ENCODE data around the gene PPP1R9B.

Gene PPP1R9B

GRCh38 chr17:50173335-50173941, 23.0 kb upstream of the PPP1R9B start:
- DNase-seq (ENCODE audit: low spot score), result no peak

DNA sequence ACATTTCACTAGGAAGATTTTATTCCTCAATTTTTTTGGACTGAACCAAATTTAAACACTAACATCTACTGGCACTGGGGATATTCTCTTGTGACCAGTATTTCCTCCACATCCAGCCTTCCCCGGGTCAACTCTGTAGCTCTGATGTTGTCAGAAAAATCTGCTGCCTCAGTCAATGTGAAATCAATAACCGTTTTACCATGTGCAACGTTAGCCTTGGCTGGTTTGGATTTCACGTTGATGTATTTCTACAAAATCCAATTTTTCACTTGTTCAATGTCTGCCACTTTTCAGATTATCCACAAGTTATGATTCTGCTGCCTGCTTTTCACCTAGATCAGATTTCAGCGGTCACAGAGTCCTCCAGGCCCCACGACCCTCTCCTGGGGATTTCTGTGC, 22.5 kb upstream of the PPP1R9B start:
- DNase-seq (ENCODE audit: low spot score), result no peak

- DNase-seq (ENCODE audit: low spot score), result no peak
Observed at GRCh38 chr17:50172130-50172529, 21.7 kb upstream of the PPP1R9B start.

GRCh38 chr17:50171371-50172071, 21.0 kb upstream of the PPP1R9B start:
- no peak for DNase-seq (ENCODE audit: low spot score)

- DNase-seq (ENCODE audit: low spot score), result no peak
Observed at GRCh38 chr17:50170662-50171370, 20.3 kb upstream of the PPP1R9B start.

DNA sequence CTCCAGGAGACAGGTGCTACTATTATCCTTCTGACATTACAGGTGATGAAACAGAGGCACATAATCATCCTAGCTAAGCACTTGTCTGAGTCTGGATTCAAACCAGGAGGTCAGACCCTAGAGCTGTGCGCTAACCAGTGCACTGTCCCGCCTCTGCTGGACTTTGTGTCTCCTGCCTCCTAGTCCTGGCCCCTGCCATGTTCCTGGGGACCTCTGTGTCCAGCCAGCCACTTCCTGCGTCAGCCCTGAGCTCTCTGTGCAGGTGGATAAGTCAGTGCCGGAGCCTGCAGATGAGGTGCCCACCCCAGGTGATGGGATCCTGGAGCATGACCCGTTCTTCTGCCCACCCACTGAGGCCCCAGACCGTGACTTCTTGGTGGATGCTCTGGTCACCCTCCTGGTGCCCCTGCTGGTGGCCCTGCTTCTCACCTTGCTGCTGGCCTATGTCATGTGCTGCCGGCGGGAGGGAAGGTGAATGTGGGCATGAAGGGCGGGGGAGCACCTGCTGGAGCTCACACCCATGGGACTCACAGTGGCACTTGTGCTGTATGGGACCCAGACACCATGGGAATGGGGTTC, 19.5 kb upstream of the PPP1R9B start:
- no peak for DNase-seq (ENCODE audit: low spot score)

GRCh38 chr17:50169121-50169764, 18.8 kb upstream of the PPP1R9B start:
- DNase-seq (ENCODE audit: low spot score), result no peak

DNA sequence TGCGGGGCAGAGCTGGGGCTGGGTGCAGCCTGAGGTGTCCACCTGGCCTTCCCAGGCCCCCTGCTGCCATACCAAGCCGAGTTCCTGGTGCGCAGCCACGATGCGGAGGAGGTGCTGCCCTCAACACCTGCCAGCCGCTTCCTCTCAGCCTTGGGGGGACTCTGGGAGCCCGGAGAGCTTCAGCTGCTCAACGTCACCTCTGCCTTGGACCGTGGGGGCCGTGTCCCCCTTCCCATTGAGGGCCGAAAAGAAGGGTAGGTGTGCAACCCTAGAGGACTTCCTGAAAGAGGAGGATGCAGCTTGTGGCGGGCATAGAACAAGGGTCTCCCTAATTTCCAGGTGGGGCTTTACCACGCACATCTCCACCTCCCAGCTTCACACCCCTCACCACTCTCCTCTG, 17.8 kb upstream of the PPP1R9B start:
- no peak for DNase-seq (ENCODE audit: low spot score)

GRCh38 chr17:50167371-50167770, 16.9 kb upstream of the PPP1R9B start:
- DNase-seq (ENCODE audit: low spot score), result no peak

- no peak for DNase-seq (ENCODE audit: low spot score)
Observed at GRCh38 chr17:50166518-50167181, 16.2 kb upstream of the PPP1R9B start.

DNA sequence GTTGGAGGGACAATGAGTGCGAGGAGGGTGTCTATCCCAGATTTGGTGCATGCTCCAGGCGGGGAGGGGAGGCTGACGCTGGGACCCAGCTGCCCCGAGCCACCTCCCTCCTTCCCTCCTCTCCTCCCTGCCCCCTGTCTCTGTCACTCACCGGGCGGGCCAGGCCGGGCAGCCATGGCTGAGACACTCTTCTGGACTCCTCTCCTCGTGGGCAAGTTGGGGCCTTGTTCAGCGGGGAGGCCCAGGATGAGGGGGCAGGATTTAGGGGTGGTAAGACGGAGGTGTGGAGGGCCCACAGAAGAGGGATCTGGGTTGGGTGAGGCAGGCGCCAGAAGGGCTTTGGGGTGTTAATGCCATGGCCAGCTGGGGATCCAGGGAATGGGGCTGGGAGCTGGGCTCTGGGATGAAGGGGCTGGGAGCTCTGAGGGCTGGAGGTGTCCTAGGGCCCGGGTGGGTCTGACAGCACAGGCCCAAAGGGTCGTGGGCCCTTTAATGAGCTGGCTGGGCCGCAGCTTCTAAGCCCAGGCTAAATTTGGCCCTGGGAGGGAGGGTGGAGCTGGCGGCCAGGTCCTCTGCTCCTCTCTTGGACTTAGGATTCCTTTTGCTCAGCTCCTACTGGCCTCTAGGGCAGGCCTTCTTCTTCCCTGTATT, 15.5 kb upstream of the PPP1R9B start, which contains the start of gene SGCA:
TSS of gene SGCA (plus strand) at position 139 of the 651 bp plus-strand sequence. CDS start at position 175, 36 bp downstream.
- DNase-seq (ENCODE audit: low spot score), result no peak

DNA sequence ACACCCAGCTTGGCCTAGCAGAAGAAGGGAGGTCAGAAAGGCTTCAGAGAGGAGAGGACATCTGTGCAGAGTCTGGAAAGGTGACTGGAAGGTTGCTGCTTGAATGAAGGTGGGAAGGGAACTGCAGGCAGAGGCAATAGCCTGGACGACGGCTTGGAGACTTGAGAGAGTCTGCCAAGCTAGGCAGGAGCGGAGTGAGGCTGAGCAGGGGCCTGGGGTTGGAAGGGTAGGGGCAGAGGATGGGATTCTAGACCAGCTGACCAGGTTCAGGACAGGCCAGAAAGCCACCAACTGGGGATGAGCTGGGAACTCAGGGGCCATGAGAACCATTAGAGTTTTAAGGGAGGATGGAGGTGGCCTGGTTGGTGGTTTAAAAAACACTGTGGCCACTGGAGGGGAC, 15.0 kb upstream of the PPP1R9B start:
- DNase-seq (ENCODE audit: low spot score), result no peak

- no peak for DNase-seq (ENCODE audit: low spot score)
Observed at GRCh38 chr17:50165066-50165465, 14.6 kb upstream of the PPP1R9B start.

GRCh38 chr17:50164697-50164988, 14.2 kb upstream of the PPP1R9B start:
- no peak for DNase-seq (ENCODE audit: low spot score)

GRCh38 chr17:50163843-50164696, 13.6 kb upstream of the PPP1R9B start:
- no peak for DNase-seq (ENCODE audit: low spot score)

DNA sequence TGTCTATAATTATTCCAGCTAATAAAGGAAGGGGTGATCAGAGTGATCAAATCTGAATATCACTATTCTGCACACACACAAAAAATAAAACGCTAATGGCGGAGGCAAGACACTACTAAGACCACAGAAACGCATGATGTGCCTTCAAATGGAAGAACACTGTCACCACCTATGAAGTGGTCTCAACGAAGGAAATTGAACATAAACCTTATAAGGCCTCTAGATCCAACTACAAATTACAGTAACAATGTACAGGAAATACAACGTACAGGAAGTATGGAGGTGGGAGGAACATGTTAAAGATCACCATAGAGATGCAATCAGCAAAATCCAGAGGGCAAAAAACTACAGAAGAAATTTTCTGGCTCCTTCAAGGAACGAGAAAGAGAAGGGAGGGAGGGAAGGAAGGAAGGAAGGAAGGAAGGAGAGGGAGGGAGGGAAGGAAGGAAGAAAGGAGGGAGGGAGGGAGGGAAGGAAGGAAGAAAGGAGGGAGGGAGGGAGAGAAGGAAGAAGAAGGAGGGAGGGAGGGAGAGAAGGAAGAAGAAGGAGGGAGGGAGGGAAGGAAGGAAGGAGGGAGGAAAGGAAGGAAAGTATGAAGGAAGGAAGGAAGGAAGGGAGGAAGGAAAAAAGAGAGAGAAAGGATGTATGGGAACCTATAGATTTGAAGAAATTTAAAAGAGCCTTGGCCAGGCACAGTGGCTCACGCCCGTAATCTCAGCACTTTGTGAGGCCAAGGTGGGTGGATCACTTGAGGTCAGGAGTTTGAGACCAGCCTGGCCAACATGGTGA, 12.2 kb upstream of the PPP1R9B start:
- DNase-seq (ENCODE audit: low spot score), result no peak

DNA sequence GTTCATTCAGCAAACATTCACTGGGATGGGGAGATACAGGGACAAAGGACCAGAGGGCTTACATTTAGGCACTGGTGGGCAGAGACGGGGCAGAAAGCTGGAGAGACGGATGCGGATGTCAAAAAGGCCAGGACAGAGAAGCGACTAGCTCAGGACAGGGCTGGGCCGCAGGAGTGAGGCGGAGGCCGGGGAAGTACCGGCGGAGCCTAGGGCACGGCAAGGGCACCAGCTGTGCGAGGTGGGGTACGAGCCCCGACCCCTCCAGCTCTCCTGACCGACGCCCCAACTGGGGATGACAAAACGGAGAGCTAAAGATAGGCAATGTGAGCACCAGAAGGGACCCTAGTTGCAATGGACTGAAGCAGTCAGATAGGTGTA, 11.4 kb upstream of the PPP1R9B start:
- DNase-seq (ENCODE audit: low spot score), result no peak

- DNase-seq (ENCODE audit: low spot score), result peak; percentile 87
Observed at GRCh38 chr17:50161023-50161910, 10.8 kb upstream of the PPP1R9B start.

- DNase-seq (ENCODE audit: low spot score), result no peak
Observed at GRCh38 chr17:50157891-50158290, 7.4 kb upstream of the PPP1R9B start.
